H9 (cell line): ENCODE results near the gene WNT6. TPM values are rescaled to one million over a fixed set of nuclear protein-coding genes. Genes with fewer than 3 reads are reported as not detected.

ENCODE experiments used
- DNase-seq: peaks from one replicate; pipeline ENCODE4 v3.0.0-alpha.2; 2017
- H2AFZ ChIP-seq: one replicate; pipeline ENCODE4 v1.6.1; 2013; ENCODE audit warnings: mild to moderate bottlenecking, low read length, control low read depth, moderate library complexity
- H2AK5ac ChIP-seq: 2 replicates; pipeline ENCODE4 v1.6.1; 2013; ENCODE audit warnings: low read length, control low read depth, mixed read lengths; ENCODE audit not compliant: insufficient read length
- H2BK120ac ChIP-seq: one replicate; pipeline ENCODE4 v1.6.1; 2013; ENCODE audit warnings: low read depth, mild to moderate bottlenecking, low read length, control low read depth, inconsistent platforms; ENCODE audit not compliant: poor library complexity, severe bottlenecking
- H2BK12ac ChIP-seq: 2 replicates; pipeline ENCODE4 v1.6.1; 2013; ENCODE audit warnings: low read length, control low read depth, mixed read lengths, low read depth; ENCODE audit not compliant: insufficient read length
- H2BK15ac ChIP-seq: 2 replicates; pipeline ENCODE4 v1.6.1; 2013; ENCODE audit warnings: low read depth, low read length, control low read depth
- H2BK20ac ChIP-seq: one replicate; pipeline ENCODE4 v1.6.1; 2013; ENCODE audit warnings: low read depth, mild to moderate bottlenecking, low read length, control low read depth, inconsistent platforms; ENCODE audit not compliant: poor library complexity, severe bottlenecking
- H2BK5ac ChIP-seq: 2 replicates; pipeline ENCODE4 v1.6.1; 2013; ENCODE audit warnings: low read length, control low read depth, mixed read lengths; ENCODE audit not compliant: insufficient read length
- H3K14ac ChIP-seq: 2 replicates; pipeline ENCODE4 v1.6.1; 2013; ENCODE audit warnings: low read length, control low read depth; ENCODE audit not compliant: insufficient read depth
- H3K18ac ChIP-seq: 2 replicates; pipeline ENCODE4 v1.6.1; 2013; ENCODE audit warnings: low read depth, mild to moderate bottlenecking, mixed read lengths, low read length, control low read depth; ENCODE audit not compliant: insufficient read length
- H3K23ac ChIP-seq: 2 replicates; pipeline ENCODE4 v1.6.1; 2013; ENCODE audit warnings: low read length, control low read depth, mixed read lengths, low read depth; ENCODE audit not compliant: insufficient read length
- H3K23me2 ChIP-seq: 2 replicates; pipeline ENCODE4 v1.6.1; 2013; ENCODE audit warnings: low read depth, mild to moderate bottlenecking, mixed read lengths, low read length, control low read depth; ENCODE audit not compliant: insufficient read length, poor library complexity, severe bottlenecking
- H3K27ac ChIP-seq: 2 replicates; pipeline ENCODE4 v1.5.1; 2013; ENCODE audit warnings: low read length, control low read depth, mixed read lengths, low read depth; ENCODE audit not compliant: insufficient read length
- H3K27me3 ChIP-seq: 2 replicates; pipeline ENCODE4 v1.6.1; 2013; ENCODE audit warnings: low read length, control low read depth, inconsistent platforms; ENCODE audit not compliant: insufficient read depth
- H3K4ac ChIP-seq: 2 replicates; pipeline ENCODE4 v1.6.1; 2013; ENCODE audit warnings: low read depth, mild to moderate bottlenecking, control low read depth, inconsistent platforms, low read length, moderate library complexity
- H3K4me1 ChIP-seq: 2 replicates; pipeline ENCODE4 v1.6.1; 2013; ENCODE audit warnings: low read length, control low read depth, inconsistent platforms; ENCODE audit not compliant: insufficient read depth
- H3K4me2 ChIP-seq: 2 replicates; pipeline ENCODE4 v1.6.1; 2013; ENCODE audit warnings: low read length, control low read depth, mixed read lengths; ENCODE audit not compliant: insufficient read length, insufficient read depth
- H3K56ac ChIP-seq: 2 replicates; pipeline ENCODE4 v1.6.1; 2013; ENCODE audit warnings: low read depth, mild to moderate bottlenecking, mixed read lengths, low read length, control low read depth; ENCODE audit not compliant: insufficient read length
- H3K79me1 ChIP-seq: 2 replicates; pipeline ENCODE4 v1.6.1; 2013; ENCODE audit warnings: low read depth, mild to moderate bottlenecking, moderate library complexity, low read length, control low read depth, inconsistent platforms; ENCODE audit not compliant: insufficient read depth, poor library complexity, severe bottlenecking
- H3K79me2 ChIP-seq: 2 replicates; pipeline ENCODE4 v1.6.1; 2013; ENCODE audit warnings: low read length, control low read depth, inconsistent platforms; ENCODE audit not compliant: insufficient read depth
- H3K9ac ChIP-seq: 2 replicates; pipeline ENCODE4 v1.6.1; 2013; ENCODE audit warnings: low read length, control low read depth, mixed read lengths; ENCODE audit not compliant: insufficient read length; ENCODE audit errors: extremely low read depth
- H3K9me3 ChIP-seq: one replicate; pipeline ENCODE4 v1.6.1; 2013; ENCODE audit warnings: low read depth, low read length, inconsistent platforms; ENCODE audit not compliant: control insufficient read depth
- H3T11ph ChIP-seq: one replicate; pipeline ENCODE4 v1.6.1; 2013; ENCODE audit warnings: mild to moderate bottlenecking, low read length, control low read depth, inconsistent platforms
- H4K20me1 ChIP-seq: one replicate; pipeline ENCODE4 v1.6.1; 2013; ENCODE audit not compliant: control insufficient read depth, insufficient read length, insufficient read depth
- H4K5ac ChIP-seq: 2 replicates; pipeline ENCODE4 v1.6.1; 2013; ENCODE audit warnings: low read depth, mild to moderate bottlenecking, mixed read lengths, low read length, control low read depth; ENCODE audit not compliant: insufficient read length
- H4K8ac ChIP-seq: replicated peaks from 2 replicates; pipeline ENCODE4 v1.6.1; 2013; ENCODE audit warnings: low read length, control low read depth, mixed read lengths, low read depth; ENCODE audit not compliant: insufficient read length
- H4K91ac ChIP-seq: 2 replicates; pipeline ENCODE4 v1.6.1; 2013; ENCODE audit warnings: low read depth, mild to moderate bottlenecking, moderate library complexity, mixed read lengths, low read length, control low read depth; ENCODE audit not compliant: insufficient read length
- H3K27ac Mint-ChIP-seq, 3 experiments: 2 replicates in 2 of 3; 3 replicates in 1 of 3; pipeline ENCODE4 v1.8.0; 2020 to 2021; ENCODE audit warnings: mixed read lengths in 3 of 3, mild to moderate bottlenecking in 1 of 3, moderate library complexity in 1 of 3
- H3K27me3 Mint-ChIP-seq: 2 replicates; pipeline ENCODE4 v1.8.0; 2021; ENCODE audit warnings: low read depth, mild to moderate bottlenecking, moderate library complexity, mixed read lengths
- H3K36me3 Mint-ChIP-seq, 3 experiments: 2 replicates in 2 of 3; 3 replicates in 1 of 3; pipeline ENCODE4 v1.8.0; 2020 to 2021; ENCODE audit warnings: low read depth in 3 of 3, mixed read lengths in 3 of 3; ENCODE audit not compliant: insufficient read depth in 1 of 3
- H3K4me1 Mint-ChIP-seq, 2 experiments: 2 replicates each; pipeline ENCODE4 v1.8.0; 2020; ENCODE audit warnings: mixed read lengths in 2 of 2
- H3K4me3 Mint-ChIP-seq, 2 experiments: 2 replicates in 1 of 2; 3 replicates in 1 of 2; pipeline ENCODE4 v1.8.0; 2020 to 2021; ENCODE audit warnings: mild to moderate bottlenecking in 2 of 2, mixed read lengths in 2 of 2, moderate library complexity in 1 of 2
- H3K9me3 Mint-ChIP-seq, 2 experiments: 2 replicates in 1 of 2; 3 replicates in 1 of 2; pipeline ENCODE4 v1.8.0; 2020; ENCODE audit warnings: mild to moderate bottlenecking in 2 of 2, mixed read lengths in 2 of 2, moderate library complexity in 1 of 2
- CTCF ChIP-seq: fragments of 200-600 bp; sonication (generic); conservative IDR thresholded peaks from 3 replicates; pipeline ENCODE4 v1.8.0; 2021; ENCODE audit warnings: antibody characterized with exemption, mild to moderate bottlenecking
- WGBS: extraction: QIAGEN DNeasy Blood & Tissue Kit; methylation state at CpG from one replicate; pipeline ENCODE4 v1.1.7; 2013; ENCODE audit warnings: missing lambda C conversion rate, low lambda C conversion rate, mixed read lengths; ENCODE audit not compliant: insufficient read length; ENCODE audit errors: extremely low coverage; 5-methylcytosine and 5-hydroxymethylcytosine counted together
- total RNA-seq: library from RNA; stranded (reverse); gene quantifications from 2 replicates; pipeline ENCODE4 v1.2.1, GENCODE V29; 2021

Gene WNT6
- total RNA-seq, 1 experiment from 2014 or later: not detected

GRCh38 chr2:218819093-218819492 is 40.5 kb upstream of the WNT6 start:
- DNase-seq: no peak
- Histone ChIP-seq H4K20me1 (no peaks in the 10 kb centered on the region), H3K4me1 (no peaks in the 10 kb centered on the region), H2BK12ac (no peak overlapping the region), H3K79me2 (no peaks in the 10 kb centered on the region), H3K23ac (no peak overlapping the region), H3K14ac (no peak overlapping the region), H3K23me2 (no peaks in the 10 kb centered on the region), H3T11ph (no peak overlapping the region), H4K91ac (no peak overlapping the region), H3K27me3 (no peaks in the 10 kb centered on the region), H3K27ac (no peak overlapping the region), H3K56ac (no peak overlapping the region), H3K4ac (no peak overlapping the region), H4K5ac (no peak overlapping the region), H2BK120ac (no peak overlapping the region), H3K4me2 (no peak overlapping the region), H3K9me3 (no peaks in the 10 kb centered on the region), H3K9ac (no peak overlapping the region), H4K8ac (no peak overlapping the region), H2BK15ac (no peak overlapping the region), H2AK5ac (no peak overlapping the region), H3K79me1 (no peaks in the 10 kb centered on the region), H2BK5ac (no peak overlapping the region), H3K18ac (no peak overlapping the region), H2AFZ (no peak overlapping the region), H2BK20ac (no peak overlapping the region)
- no CpG with 5 or more reads among the region's 7 CpGs for WGBS
- no peaks in the 10 kb centered on the region for H3K9me3 Mint-ChIP-seq
- no peak for TF ChIP-seq CTCF
- H3K4me1 Mint-ChIP-seq: peaks cover 5 to 13% of the 10 kb centered on the region in 2 experiments; a peak in 3 of 4 replicates
- no peaks in the 10 kb centered on the region; a peak in 1 of 7 replicates for H3K36me3 Mint-ChIP-seq
- H3K4me3 Mint-ChIP-seq: no peak overlapping the region
- peaks cover 4% of the 10 kb centered on the region for H3K27me3 Mint-ChIP-seq
- no peak overlapping the region for H3K27ac Mint-ChIP-seq
